MCF 10A (cell line): ENCODE measurements around the gene RPL37A. TPM values are rescaled to one million over a fixed set of nuclear protein-coding genes. Genes with fewer than 3 reads are reported as not detected.

Source experiments
- BruUV-seq: library from RNA; stranded (reverse); fragments of 400-500 nt; replicated peaks from 2 replicates; lab custom pipeline; 2021; lab: Mats Ljungman, UMichigan
- CTCF ChIA-PET: fragments of 300-600 bp; sonication (Branson Sonifier 250); formaldehyde crosslinking; extraction: SDS; loops from one replicate; lab custom pipeline; 2021; ENCODE audit warnings: antibody characterized with exemption, inconsistent platforms; lab: Yijun Ruan, JAX
- POLR2A ChIA-PET: fragments of 300-600, 350-650 bp; sonication (Branson Sonifier 250); formaldehyde crosslinking; extraction: SDS; loops from one replicate; lab custom pipeline; 2020; ENCODE audit warnings: antibody characterized with exemption, inconsistent platforms; lab: Yijun Ruan, JAX
- DNase-seq: peaks from one replicate; pipeline ENCODE4 v3.0.0-alpha.2; 2018; ENCODE audit not compliant: unreplicated experiment
- H3K27ac Mint-ChIP-seq: one replicate; pipeline ENCODE4 v1.8.0; 2022; ENCODE audit warnings: mild to moderate bottlenecking, low read depth, mixed read lengths; ENCODE audit not compliant: unreplicated experiment
- H3K27me3 Mint-ChIP-seq: one replicate; pipeline ENCODE4 v1.8.0; 2022; ENCODE audit warnings: mixed read lengths; ENCODE audit not compliant: insufficient read depth, unreplicated experiment
- H3K36me3 Mint-ChIP-seq: one replicate; pipeline ENCODE4 v1.8.0; 2022; ENCODE audit warnings: mild to moderate bottlenecking, moderate library complexity, mixed read lengths; ENCODE audit not compliant: insufficient read depth, unreplicated experiment
- H3K4me1 Mint-ChIP-seq: one replicate; pipeline ENCODE4 v1.8.0; 2022; ENCODE audit warnings: mixed read lengths; ENCODE audit not compliant: insufficient read depth, unreplicated experiment
- H3K4me3 Mint-ChIP-seq: one replicate; pipeline ENCODE4 v1.8.0; 2022; ENCODE audit warnings: mild to moderate bottlenecking, moderate library complexity, mixed read lengths; ENCODE audit not compliant: unreplicated experiment
- H3K9me3 Mint-ChIP-seq: one replicate; pipeline ENCODE4 v1.8.0; 2022; ENCODE audit warnings: mixed read lengths; ENCODE audit not compliant: unreplicated experiment
- intact Hi-C: fragments of 100-400 bp; cut with micrococcal nuclease; formaldehyde crosslinking; loops from 2 replicates; pipeline ENCODE4 v1.14.1; 2022
- total RNA-seq: library from RNA; stranded (reverse); gene quantifications from 2 replicates; pipeline ENCODE4 v1.2.3, GENCODE V29; 2022
- TF ChIP-seq, protein P1 (sequence below): fragments of 200-600 bp; IDR thresholded peaks from one replicate; pipeline ENCODE4 v1.8.0; 2022; ENCODE audit warnings: antibody characterized with exemption, mild to moderate bottlenecking; ENCODE audit not compliant: unreplicated experiment

RPL37A gene
- total RNA-seq, 1 experiment from 2014 or later, result 4,349 TPM

DNA sequence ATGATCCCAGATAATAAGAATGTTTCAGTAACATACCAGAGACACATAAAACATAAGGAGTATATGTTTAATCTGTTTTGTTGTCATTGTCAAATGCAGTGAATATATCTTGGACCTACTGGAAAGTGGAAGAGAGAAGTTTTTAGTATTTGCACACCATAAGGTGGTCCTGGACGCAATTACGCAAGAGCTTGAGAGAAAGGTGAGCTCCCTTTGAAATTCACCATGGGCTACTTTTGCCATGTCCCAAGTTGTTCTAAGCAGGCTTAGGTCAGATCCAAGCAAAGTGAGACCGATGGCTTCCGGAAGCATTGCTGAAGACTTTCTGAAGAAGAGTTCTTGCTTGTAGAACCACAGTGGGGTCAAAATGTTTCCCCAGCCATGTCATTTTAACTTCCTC lies 30.8 kb upstream of the RPL37A start:
- Mint-ChIP-seq H3K4me1 (no peaks in the 10 kb centered on the region), H3K27me3 (no peaks in the 10 kb centered on the region), H3K4me3 (no peak overlapping the region), H3K27ac (no peak overlapping the region), H3K9me3 (no peaks in the 10 kb centered on the region), H3K36me3 (peaks cover 35% of the 10 kb centered on the region)
- ChIA-PET CTCF (interaction anchor here (0.6 to 0.7 kb wide), 2 partner anchors 15 to 19 kb away, joined by 3 to 4 read pairs; no protein-coding TSS in a partner anchor), POLR2A (no interaction called here)
- BruUV-seq, result no TSS peak
- TF ChIP-seq, protein P1, sequence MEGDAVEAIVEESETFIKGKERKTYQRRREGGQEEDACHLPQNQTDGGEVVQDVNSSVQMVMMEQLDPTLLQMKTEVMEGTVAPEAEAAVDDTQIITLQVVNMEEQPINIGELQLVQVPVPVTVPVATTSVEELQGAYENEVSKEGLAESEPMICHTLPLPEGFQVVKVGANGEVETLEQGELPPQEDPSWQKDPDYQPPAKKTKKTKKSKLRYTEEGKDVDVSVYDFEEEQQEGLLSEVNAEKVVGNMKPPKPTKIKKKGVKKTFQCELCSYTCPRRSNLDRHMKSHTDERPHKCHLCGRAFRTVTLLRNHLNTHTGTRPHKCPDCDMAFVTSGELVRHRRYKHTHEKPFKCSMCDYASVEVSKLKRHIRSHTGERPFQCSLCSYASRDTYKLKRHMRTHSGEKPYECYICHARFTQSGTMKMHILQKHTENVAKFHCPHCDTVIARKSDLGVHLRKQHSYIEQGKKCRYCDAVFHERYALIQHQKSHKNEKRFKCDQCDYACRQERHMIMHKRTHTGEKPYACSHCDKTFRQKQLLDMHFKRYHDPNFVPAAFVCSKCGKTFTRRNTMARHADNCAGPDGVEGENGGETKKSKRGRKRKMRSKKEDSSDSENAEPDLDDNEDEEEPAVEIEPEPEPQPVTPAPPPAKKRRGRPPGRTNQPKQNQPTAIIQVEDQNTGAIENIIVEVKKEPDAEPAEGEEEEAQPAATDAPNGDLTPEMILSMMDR, result no peak
- DNase-seq, result no peak
- intact Hi-C loops, result no loop called here

DNA sequence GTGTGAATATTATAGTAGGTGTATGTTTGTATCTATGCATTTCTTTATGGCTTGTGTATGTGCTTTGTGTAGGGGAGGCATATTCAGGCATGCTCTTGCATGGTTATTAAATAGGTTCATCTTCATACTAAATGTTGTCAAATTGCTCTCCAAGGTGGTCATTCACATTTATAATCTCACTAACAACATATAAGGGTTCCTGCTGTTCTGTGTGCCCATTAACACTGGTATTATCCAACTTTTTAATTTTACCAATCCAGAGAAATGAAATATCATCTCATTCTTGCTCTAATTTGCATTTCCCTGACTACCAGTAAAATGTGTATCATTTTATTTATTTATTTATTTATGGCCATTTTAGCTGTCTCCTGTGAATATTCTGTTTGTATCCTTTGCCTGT lies 29.0 kb upstream of the RPL37A start:
- intact Hi-C loops, result no loop called here
- Mint-ChIP-seq H3K9me3 (no peaks in the 10 kb centered on the region), H3K4me1 (no peaks in the 10 kb centered on the region), H3K36me3 (peaks cover 35% of the 10 kb centered on the region), H3K4me3 (no peak overlapping the region), H3K27me3 (no peaks in the 10 kb centered on the region), H3K27ac (no peak overlapping the region)
- TF ChIP-seq, protein P1, result no peak
- BruUV-seq, result no TSS peak
- POLR2A ChIA-PET, result interaction anchor here (0.6 kb wide), 1 partner anchor 131 kb away, joined by 4 read pairs; no protein-coding TSS in a partner anchor
- CTCF ChIA-PET, result no interaction called here
- no peak for DNase-seq

DNA sequence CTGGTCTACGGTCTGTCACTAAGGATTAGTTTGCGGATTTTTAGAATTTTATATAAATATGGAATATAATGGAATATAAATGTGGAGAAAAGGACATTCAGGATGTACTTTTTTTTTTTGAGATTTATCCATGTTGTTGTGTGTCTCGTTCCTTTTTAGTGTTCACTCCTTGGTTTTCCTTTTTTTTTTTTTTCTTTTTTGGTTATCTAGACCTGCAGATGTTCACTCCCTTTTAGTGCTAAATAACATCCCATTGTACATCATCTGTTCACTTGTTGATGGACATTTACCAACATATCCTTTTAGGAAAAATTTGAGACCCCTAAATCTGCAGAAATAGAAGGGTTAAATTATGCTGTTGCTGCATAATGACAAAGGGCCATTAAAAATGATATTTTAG lies 25.5 kb upstream of the RPL37A start:
- TF ChIP-seq, protein P1, result no peak
- CTCF ChIA-PET, result interaction anchor here (0.7 kb wide), 1 partner anchor 1650 kb away, joined by 3 read pairs; no protein-coding TSS in a partner anchor
- Mint-ChIP-seq H3K36me3 (peaks cover 21% of the 10 kb centered on the region), H3K27me3 (no peaks in the 10 kb centered on the region), H3K4me3 (no peak overlapping the region), H3K4me1 (peaks cover 9% of the 10 kb centered on the region), H3K27ac (no peak overlapping the region), H3K9me3 (no peaks in the 10 kb centered on the region)
- POLR2A ChIA-PET, result no interaction called here
- no peak for DNase-seq
- intact Hi-C loops, result no loop called here
- no TSS peak for BruUV-seq

DNA sequence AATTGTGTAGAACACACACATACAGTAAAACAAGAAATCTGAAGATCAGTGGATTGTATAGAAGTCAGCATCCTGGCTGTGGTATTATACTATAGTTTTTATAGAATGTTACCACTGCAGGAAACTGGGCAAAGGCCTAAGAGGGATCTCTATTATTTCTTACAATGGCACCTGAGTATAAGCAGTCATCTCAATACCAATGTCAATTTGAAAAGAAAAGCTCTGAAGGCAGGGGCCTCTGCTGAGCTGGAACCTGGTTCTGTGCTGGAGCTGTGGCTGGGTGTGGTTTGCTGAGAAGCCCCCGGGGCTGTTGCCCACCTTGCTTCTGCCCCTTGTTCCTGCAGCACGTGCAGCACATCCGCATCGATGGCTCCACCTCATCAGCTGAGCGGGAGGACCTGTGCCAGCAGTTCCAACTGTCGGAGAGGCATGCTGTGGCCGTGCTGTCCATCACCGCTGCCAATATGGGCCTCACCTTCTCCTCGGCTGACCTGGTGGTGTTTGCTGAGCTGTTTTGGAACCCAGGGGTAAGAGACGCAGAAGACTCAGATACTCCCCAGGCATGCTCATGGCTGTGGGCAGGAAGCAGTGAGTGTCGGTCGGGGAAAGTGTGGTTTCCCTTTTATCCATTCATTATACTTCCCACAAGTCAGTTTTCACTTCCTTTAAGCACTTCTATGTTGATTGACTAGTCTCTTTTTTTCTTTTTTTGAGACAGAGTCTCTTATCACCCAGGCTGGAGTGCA lies 23.5 kb upstream of the RPL37A start:
- ChIA-PET CTCF (interaction anchor here (0.6 to 0.8 kb wide), 2 partner anchors 73 to 252 kb away, joined by 3 read pairs; no protein-coding TSS in a partner anchor), POLR2A (interaction anchor here (0.8 kb wide), 1 partner anchor 12 kb away, joined by 5 read pairs; no protein-coding TSS in a partner anchor)
- intact Hi-C loops, result no loop called here
- Mint-ChIP-seq H3K9me3 (no peaks in the 10 kb centered on the region), H3K36me3 (peaks cover 27% of the 10 kb centered on the region), H3K27me3 (no peaks in the 10 kb centered on the region), H3K4me3 (no peak overlapping the region), H3K4me1 (peaks cover 9% of the 10 kb centered on the region), H3K27ac (no peak overlapping the region)
- TF ChIP-seq, protein P1, result no peak
- no peak for DNase-seq
- no TSS peak for BruUV-seq
